ENCODE results near the gene FASTK.

The FASTK gene

GRCh38 chr7:151099486-151100211, 19.0 kb upstream of the FASTK start:
- no peak for DNase-seq

GRCh38 chr7:151095828-151096475, 15.3 kb upstream of the FASTK start:
- DNase-seq, result no peak

GRCh38 chr7:151095123-151095797, 14.7 kb upstream of the FASTK start:
- no peak for DNase-seq

DNA sequence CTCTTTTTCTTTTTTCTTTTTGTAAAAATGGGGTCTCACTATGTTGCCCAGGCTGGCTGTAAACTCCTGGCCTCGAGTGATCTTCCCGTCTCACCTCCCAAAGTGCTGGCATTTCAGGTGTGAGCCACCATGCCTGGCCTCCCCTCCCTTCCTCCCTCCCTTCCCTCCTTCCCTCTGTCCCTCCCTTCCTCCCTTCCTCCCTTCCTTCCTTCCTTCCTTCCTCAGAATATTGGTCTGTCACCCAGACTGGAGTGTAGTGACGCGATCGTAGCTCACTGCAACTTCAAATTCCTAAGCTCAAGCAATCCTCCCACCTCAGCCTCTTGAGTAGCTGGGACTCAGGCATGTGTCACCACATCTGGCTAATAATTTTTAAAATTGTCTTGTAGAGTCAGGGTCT, 14.1 kb upstream of the FASTK start:
- no peak for DNase-seq

DNA sequence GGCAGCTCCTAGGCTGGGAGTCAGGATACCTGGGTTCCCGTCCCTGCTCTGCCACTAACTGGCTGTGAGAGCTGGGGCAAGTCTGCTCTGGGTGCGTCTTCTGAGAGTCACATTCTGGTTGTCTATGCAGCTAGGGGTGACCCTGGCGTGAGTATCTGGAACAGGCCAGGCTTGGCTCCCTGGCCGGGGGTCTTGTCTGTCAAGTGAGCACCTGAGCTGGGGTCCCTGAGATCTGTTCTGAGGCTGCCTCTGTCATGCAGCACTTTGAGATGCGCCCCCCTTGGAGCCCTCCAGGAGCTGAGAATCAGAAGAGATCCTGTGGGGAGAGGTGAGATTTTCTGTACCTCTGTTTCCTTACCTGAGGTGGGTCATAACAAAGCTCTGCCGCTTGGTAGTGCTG, 13.1 kb upstream of the FASTK start:
- DNase-seq, result no peak

- no peak for DNase-seq
Observed at GRCh38 chr7:151091988-151092387, 11.4 kb upstream of the FASTK start.

GRCh38 chr7:151091431-151091830, 10.8 kb upstream of the FASTK start:
- peak in 1 of 2 donors; percentile 31 for DNase-seq

- no peak for DNase-seq
Observed at GRCh38 chr7:151091003-151091402, 10.4 kb upstream of the FASTK start.

- DNase-seq, result no peak
Observed at GRCh38 chr7:151089893-151090730, 9.5 kb upstream of the FASTK start.

DNA sequence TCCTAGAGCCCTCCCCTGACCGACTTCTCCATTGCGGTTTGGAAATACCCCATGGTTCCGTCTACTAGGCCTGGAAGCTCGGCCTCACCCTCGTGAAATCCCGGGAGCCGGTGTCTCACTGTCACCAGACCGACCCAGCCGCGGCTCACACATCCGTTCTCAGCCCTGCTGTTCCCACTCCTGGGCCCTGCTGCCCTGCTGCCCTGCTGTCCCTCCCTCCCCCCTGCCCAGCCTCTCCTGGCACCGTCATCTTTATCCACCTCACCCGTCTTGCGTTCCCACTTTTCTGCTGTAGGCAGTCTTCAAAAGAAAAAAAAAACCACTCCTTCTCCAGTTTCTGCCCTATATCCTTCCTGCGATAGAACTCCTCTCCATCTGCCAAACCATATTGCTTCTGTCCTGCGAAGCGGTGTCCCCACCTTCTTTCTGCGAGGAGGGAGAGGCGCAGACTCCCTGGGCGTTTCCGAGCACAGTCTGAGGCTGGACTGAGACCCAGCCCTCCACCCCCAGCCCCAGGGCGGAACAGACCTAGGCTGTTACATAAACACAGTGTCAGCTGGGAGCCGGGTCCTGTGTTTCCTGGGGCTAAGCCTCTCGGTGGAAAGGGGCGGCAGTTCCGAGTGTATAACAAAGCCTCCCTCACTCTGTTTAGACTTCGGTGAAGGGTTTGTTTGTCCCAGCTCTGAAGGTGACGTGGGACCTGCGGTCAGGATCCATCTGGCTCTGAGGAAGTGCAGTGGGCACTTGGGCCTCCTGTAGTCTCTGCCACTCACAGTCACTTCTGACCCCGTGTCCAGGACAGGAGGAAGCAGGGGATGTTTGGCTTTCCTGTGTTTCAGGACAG, 8.5 kb upstream of the FASTK start:
- DNase-seq, result peak; percentile 31 to 83

DNA sequence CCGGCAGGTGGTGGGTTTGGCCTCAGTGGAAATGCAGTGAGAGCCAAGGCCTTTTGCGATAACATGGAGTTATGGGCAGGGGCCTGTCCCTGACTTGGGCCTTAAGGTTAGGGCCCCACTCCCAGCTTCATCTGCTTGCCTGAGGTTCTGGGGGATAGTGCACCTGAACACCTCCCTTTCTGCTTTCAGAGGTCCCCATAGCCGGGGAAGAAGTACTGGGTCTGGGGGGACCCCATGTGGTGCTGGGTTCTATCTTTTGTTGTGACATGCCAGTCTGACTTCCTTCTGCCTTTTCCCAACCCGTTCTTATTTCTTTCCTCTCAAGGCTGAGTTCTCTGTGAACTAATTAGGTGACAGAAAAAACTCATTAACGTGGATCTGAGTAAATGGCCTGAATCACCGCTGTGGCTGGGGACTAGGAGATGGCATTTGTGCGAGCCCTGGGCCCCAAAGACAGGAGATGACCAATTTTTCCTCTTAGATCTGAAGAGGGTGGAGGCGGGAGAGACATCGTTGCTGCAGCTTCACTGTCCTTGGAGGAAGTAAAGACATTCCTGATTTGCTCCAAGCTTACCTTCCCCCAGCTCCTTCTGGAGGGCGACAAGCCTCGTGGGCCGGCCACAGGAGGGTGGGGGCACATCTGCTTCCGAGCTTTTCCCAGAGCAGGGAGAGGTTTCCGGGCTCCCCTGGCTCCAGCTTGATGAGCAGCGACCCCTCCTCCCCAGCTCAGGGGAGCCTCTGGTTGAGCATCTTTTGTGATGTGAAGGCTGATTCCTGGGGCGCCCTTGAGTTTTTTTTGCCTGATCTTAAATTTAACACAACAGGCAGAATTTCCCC, 7.6 kb upstream of the FASTK start:
- DNase-seq, result no peak

- DNase-seq, result peak; percentile 25 to 51
Observed at GRCh38 chr7:151087245-151088018, 6.8 kb upstream of the FASTK start.

DNA sequence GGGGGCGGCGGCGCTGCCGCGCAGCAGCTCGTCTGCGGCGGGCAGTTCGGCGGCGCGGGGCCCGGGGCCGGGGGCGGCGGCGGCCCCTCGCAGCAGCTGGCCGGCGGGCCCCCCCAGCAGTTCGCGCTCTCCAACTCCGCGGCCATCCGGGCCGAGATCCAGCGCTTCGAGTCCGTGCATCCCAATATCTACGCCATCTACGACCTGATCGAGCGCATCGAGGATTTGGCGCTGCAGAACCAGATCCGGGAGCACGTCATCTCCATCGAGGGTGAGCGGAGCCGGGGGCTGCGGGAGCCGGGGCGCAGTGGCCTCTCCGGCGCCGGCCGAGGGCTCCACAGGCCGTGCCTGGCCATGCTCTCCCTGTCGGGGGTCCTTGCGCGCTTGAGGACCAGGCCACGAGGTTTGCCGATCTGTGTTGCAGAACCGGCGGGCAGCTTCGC, 6.2 kb upstream of the FASTK start:
- DNase-seq, result no peak

DNA sequence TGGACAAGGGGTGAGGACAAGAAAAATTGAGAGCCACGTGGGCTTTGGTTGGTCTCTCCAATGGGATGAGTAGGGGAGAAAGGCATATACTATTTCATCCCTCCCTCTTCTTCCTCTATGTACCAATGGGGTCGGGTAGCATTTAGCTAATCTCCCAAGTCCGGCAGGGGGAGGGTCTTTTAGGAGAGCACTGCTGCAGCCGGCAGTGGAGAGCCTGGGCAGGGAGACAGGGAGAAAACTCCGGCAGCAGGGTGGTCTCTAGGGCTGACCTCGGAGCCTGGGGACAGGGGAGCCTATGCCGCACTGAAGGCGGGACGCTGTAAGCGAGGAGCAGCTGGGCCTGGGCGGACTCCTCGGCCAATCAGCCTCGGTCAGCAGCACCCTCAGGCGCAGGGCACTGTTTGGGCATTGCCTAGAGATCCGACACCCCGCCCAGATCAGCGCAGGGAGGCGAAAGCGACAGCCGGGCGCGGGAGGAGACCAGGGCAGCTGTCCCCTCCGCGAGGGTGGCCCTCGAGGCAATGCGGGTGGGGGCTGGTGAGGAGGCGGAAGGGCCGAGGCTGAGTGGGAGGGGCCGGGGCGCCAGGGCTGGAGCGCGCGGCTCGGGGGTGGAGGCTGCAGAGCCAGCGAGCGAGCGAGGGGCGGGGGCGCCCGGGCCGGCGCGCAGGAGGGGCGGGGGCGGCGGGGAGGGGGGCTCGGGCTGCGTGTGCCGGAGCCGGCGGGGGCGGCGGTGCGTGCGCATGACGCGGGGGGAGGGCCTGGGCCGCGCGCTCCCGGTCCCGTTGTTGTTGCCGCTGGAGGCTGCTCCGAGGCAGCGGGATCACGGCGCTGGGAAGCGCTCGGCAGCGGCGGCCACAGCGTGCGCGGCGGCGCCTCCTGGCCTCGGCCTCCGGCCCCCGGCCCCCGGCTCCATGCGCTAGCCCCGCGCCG, 5.3 kb upstream of the FASTK start, which contains the start of gene AGAP3:
Gene AGAP3 (plus strand): TSS at position 785 of the 930 bp plus-strand sequence. CDS start 267 bp downstream, outside the sequence.
- DNase-seq, result peak; percentile 60 to 70

- no peak for DNase-seq
Observed at GRCh38 chr7:151085329-151085690, 4.7 kb upstream of the FASTK start.

DNA sequence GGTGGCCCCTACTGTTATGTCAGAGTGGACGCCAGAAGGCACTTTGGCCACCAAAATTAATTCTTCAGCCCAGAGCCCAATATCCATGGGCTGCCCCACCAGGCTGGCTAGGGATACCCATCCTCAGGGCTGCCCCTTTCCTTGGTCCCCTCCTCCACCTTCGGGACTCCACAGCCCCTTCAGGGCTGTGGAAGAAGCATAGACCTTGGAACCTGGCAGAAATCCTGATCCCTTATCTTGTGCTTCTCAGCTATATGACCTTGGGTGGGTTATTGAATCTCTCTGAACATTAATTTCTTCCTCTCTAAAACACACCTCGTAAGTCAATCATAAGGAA, 3.2 kb upstream of the FASTK start:
- DNase-seq, result no peak

- peak; percentile 90 for DNase-seq
Observed at GRCh38 chr7:151083071-151083823, 2.6 kb upstream of the FASTK start, which contains the start of gene TMUB1. Gene TMUB1 (minus strand): TSS chr7:151083493. CDS start chr7:151082563, 930 bp downstream.
